Activated naive CD4-positive, alpha-beta T cell treated with Interleukin-2 at 50 U/mL for 16 hours (primary cell): Measurements from ENCODE around the gene TNNT2.

Source experiments
- DNase-seq: peaks from one replicate; pipeline ENCODE4 v3.0.0-alpha.2; 2020

Gene TNNT2

GRCh38 chr1:201377611-201378092 is at the start of gene TNNT2:
Gene TNNT2, minus strand, starts transcription at chr1:201377680. Its CDS starts 4,426 bp downstream, at chr1:201373254.
- DNase-seq: no peak

GRCh38 chr1:201426479-201427310 is 49.2 kb upstream of the TNNT2 start:
- DNase-seq: no peak

GRCh38 chr1:201424146-201424545 is 46.7 kb upstream of the TNNT2 start:
- DNase-seq: no peak

- no peak for DNase-seq
These were observed 46.2 kb upstream of the TNNT2 start for GRCh38 chr1:201423655-201424054.

GRCh38 chr1:201422436-201423030 is 45.1 kb upstream of the TNNT2 start:
- no peak for DNase-seq

GRCh38 chr1:201422026-201422425 is 44.5 kb upstream of the TNNT2 start:
- no peak for DNase-seq

- DNase-seq: no peak
These were observed 43.6 kb upstream of the TNNT2 start for GRCh38 chr1:201421041-201421440.

GRCh38 chr1:201420608-201421002 is 43.1 kb upstream of the TNNT2 start:
- DNase-seq: no peak

- no peak for DNase-seq
These were observed 42.5 kb upstream of the TNNT2 start for GRCh38 chr1:201419746-201420607.

GRCh38 chr1:201419256-201419655 is 41.8 kb upstream of the TNNT2 start:
- DNase-seq: no peak

GRCh38 chr1:201418461-201418860 is 41.0 kb upstream of the TNNT2 start:
- DNase-seq: no peak

GRCh38 chr1:201414051-201414738 is 36.7 kb upstream of the TNNT2 start:
- no peak for DNase-seq

GRCh38 chr1:201411292-201411691 is 33.8 kb upstream of the TNNT2 start:
- no peak for DNase-seq

- DNase-seq: no peak
These were observed 32.0 kb upstream of the TNNT2 start for GRCh38 chr1:201409440-201409839.

GRCh38 chr1:201408834-201409200 is 31.3 kb upstream of the TNNT2 start:
- no peak for DNase-seq

- peak; percentile 68 for DNase-seq
These were observed 30.8 kb upstream of the TNNT2 start for GRCh38 chr1:201408176-201408833.

GRCh38 chr1:201406831-201407406 is 29.4 kb upstream of the TNNT2 start:
- no peak for DNase-seq

GRCh38 chr1:201405484-201405831 is 28.0 kb upstream of the TNNT2 start:
- DNase-seq: no peak

GRCh38 chr1:201404722-201405483 is 27.4 kb upstream of the TNNT2 start:
- DNase-seq: no peak

GRCh38 chr1:201404055-201404454 is 26.6 kb upstream of the TNNT2 start:
- no peak for DNase-seq

- no peak for DNase-seq
These were observed 25.9 kb upstream of the TNNT2 start for GRCh38 chr1:201403359-201403758.
